ENCODE measurements around the gene TCF7L2. TPM values are rescaled to one million over a fixed set of nuclear protein-coding genes. Genes with fewer than 3 reads are reported as not detected.

The TCF7L2 gene
- total and polyA plus RNA-seq, 4 donors = 14.0 to 57.8 (median 34.8) TPM

DNA sequence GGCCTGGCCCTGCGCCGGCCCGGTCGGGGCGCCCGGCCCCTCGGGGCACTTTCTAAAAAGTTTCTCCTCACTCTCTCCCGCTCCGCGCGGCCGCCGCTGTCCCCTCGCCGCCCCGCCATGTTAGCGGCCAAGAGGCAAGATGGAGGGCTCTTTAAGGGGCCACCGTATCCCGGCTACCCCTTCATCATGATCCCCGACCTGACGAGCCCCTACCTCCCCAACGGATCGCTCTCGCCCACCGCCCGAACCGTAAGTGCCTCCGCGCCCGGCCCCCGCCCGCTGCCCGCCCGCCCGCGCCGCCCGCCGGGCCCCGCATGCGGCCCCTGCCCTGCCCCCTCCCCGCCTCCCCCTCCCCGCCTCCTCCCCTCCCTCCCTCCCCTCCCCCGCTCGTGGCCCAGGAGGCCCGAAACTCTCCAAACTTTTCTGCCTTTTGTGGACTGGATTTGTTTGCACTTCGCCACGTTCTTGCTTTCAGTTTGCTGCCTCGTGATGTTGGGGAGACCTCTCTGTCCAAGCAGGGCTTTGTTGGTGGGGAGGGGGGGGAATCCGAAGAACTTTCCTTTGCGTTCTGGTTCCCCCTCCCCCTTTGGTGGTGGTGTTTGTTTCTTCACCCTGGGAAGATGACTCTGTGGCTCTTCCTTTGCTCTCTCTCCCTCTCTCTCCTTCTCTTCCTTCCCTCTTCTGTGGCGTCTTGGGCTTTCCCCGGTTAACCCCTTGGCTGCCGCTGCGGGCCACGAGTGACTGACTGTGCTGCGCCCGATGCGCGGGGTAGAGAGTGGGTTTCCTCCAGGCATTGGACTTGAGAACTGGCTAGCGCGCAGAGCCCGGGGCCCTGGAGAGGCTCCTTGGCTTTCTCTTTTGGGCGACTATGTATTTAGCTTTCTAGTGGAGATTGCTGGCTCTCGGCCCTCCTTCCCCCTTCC lies 1.6 kb downstream of the TCF7L2 start:
- peak; percentile 28 for ATAC-seq (ENCODE audit: low FRiP score)
- no peaks in the 10 kb centered on the region for H3K27me3 ChIP-seq (ENCODE audit: control insufficient read depth in 1 of 2, insufficient read depth in 2 of 2, low read length in 1 of 2)
- H3K36me3 ChIP-seq (ENCODE audit: control insufficient read depth in 1 of 2, insufficient read depth in 2 of 2, low read length in 1 of 2) = no peaks in the 10 kb centered on the region
- intact Hi-C loops (cut with DNase I) = loop anchor here (5.0 to 10.0 kb wide), 4 partner anchors 53 to 103 kb away; no protein-coding TSS in a partner anchor
- peak overlapping the region; percentile 75 to 98 for H3K4me3 ChIP-seq (ENCODE audit: low read length in 2 of 2)
- DNase-seq = peak; percentile 84 to 89
- WGBS, 2 donors = 0 to 1% methylated on average over 55 to 65 of the region's 65 CpGs
- no peaks in the 10 kb centered on the region for H3K9me3 ChIP-seq (ENCODE audit: control insufficient read depth, low read length)
- peaks cover 2 to 8% of the 10 kb centered on the region in 2 donors for H3K4me1 ChIP-seq (ENCODE audit: control insufficient read depth in 1 of 2, insufficient read depth in 2 of 2, low read length in 2 of 2)
- H3K27ac ChIP-seq (ENCODE audit: low read depth in 1 of 2, low read length in 2 of 2) = peak overlapping the region; percentile 96 to 100

DNA sequence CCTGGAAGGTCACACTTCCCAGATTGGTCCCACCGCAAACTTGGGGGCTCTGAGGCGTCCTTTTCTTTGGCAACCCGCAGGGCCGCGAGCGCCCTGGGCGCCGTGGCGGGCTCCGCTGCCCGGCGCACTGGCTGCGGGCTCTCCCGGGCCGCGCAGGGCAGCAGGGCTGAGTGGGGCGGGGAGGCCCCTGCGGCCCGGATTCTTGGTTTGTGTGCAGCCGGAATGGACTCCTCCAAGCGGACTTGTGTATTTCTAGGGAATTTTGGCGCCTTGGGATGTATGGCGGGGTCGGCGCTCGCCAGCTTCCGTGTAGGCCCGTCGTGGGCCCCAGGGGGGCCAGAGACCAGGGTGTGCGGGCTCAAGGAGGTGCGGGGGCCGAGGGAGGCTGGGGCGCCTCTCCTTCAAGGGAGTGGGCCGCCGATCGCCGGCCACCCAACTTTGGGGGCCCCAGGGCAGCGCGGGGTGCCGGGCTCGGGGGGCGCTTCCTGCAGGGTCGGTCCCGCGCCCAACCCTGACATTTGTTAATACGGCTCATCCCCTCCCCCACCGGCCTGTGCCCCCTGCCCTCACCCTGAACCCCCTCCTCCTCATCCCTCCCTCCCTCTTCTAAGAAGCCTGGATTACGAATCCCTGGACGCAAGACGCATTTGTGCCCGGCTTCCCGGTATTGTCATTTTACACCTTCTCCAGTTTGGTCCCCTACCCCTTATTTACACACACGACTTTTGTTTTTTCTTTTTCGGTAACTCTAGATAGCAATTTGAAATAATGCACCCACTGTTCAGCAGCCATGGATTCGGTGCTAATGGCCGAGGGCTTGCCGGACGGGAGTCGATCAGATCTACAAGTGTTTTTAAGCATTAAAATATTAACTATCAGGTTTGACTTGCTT lies 2.5 kb downstream of the TCF7L2 start:
- peak overlapping the region; percentile 75 to 98 for H3K4me3 ChIP-seq (ENCODE audit: low read length in 2 of 2)
- ATAC-seq (ENCODE audit: low FRiP score) = peak; percentile 63
- intact Hi-C loops (cut with DNase I) = loop anchor here (5.0 to 10.0 kb wide), 4 partner anchors 52 to 102 kb away; no protein-coding TSS in a partner anchor
- H3K9me3 ChIP-seq (ENCODE audit: control insufficient read depth, low read length) = no peaks in the 10 kb centered on the region
- H3K4me1 ChIP-seq (ENCODE audit: control insufficient read depth in 1 of 2, insufficient read depth in 2 of 2, low read length in 2 of 2) = peaks cover 2 to 11% of the 10 kb centered on the region in 2 donors
- WGBS, 2 donors = 1 to 3% methylated on average over 52 to 59 of the region's 59 CpGs
- H3K36me3 ChIP-seq (ENCODE audit: control insufficient read depth in 1 of 2, insufficient read depth in 2 of 2, low read length in 1 of 2) = no peaks in the 10 kb centered on the region
- H3K27me3 ChIP-seq (ENCODE audit: control insufficient read depth in 1 of 2, insufficient read depth in 2 of 2, low read length in 1 of 2) = no peaks in the 10 kb centered on the region
- peak in 1 of 2 donors; percentile 47 for DNase-seq
- peak overlapping the region; percentile 39 to 94 for H3K27ac ChIP-seq (ENCODE audit: low read depth in 1 of 2, low read length in 2 of 2)

DNA sequence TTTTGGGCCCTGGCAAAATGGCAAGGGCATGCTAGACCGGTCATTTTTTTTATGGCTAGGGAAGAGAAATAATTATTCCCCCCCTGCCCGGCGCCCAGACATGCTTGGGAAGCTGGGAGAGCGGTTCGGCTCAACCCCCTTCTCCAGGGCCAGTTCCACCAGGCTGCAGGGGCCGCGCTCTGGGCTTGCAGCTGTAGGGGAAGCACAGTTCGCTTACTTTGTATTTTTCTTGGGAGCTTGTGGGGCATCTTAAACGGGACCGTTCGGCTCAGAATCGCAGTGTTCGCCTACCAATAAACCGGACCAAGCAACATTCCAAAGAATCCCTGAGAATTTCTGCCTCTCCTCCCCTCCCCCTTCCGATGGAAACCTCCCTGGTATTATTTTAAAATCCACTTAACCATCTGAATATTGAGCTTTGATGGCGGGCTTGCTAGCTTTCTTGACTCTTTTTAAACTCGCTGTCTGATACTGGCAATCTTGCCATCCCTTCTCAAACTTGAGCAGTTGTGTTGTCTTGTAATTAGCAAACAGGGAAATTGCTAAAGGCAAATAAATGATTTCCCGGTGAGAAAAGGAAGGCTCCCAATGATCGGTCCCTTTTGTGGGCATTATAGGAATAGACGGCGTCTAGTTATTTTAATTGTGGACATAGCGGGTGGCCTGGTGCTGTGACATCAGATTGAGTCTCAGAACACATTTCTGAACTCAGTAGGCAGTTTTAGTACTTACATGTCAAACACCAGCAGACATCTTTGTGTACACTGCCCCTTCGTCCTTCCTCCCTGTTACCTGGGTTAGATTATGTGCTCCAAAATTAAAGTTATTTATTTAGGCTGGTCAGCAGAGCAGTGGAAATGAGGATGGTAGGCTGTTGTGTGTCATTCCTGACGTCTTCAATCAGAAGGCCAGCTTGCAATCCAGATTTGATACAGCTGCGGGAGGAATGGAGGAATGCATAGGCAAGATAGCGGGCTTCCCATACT lies 3.4 kb downstream of the TCF7L2 start:
- no peak overlapping the region for H3K27ac ChIP-seq (ENCODE audit: low read depth in 1 of 2, low read length in 2 of 2)
- intact Hi-C loops (cut with DNase I) = loop anchor here (5.0 to 10.0 kb wide), 4 partner anchors 51 to 101 kb away; no protein-coding TSS in a partner anchor

DNA sequence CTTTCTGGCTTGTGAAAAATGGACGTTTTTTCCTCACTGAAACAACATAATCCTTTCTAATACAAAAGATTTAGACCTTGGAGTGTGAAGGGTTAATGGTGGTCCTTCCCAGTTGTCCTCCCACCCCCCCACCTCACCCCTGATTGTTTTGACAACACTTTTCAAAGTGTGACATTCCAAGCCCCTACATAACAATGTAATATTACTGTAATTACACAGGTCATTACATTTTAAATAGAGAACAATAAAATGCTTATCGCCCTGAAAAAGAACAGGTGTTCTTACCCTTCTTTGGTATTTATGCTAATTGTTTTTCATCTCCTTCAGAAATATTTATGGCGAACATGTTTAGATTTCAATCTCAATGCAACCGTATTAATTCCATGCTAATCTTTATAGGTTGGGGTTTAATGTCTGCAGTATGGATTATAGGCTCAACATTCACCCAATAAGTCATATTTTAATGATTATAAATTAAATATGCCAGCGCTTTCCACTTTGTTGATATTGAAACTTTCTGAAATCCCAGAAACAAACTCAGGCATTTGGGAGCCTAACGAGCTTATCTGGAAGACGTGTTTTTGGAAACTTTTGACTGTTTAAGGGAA lies 5.0 kb downstream of the TCF7L2 start:
- H3K36me3 ChIP-seq (ENCODE audit: control insufficient read depth in 1 of 2, insufficient read depth in 2 of 2, low read length in 1 of 2) = no peaks in the 10 kb centered on the region
- H3K27me3 ChIP-seq (ENCODE audit: control insufficient read depth in 1 of 2, insufficient read depth in 2 of 2, low read length in 1 of 2) = no peaks in the 10 kb centered on the region
- no peaks in the 10 kb centered on the region for H3K9me3 ChIP-seq (ENCODE audit: control insufficient read depth, low read length)
- intact Hi-C loops (cut with DNase I) = loop anchor here (5.0 to 10.0 kb wide), 5 partner anchors 50 to 172 kb away; no protein-coding TSS in a partner anchor
- ATAC-seq (ENCODE audit: low FRiP score) (no peak), DNase-seq (no peak)
- 29 to 30% methylated on average over 7 of the region's 7 CpGs for WGBS, 2 donors
- peak overlapping the region; percentile 32 to 71 for H3K4me3 ChIP-seq (ENCODE audit: low read length in 2 of 2)
- peaks cover 2 to 11% of the 10 kb centered on the region in 2 donors for H3K4me1 ChIP-seq (ENCODE audit: control insufficient read depth in 1 of 2, insufficient read depth in 2 of 2, low read length in 2 of 2)
- no peak overlapping the region for H3K27ac ChIP-seq (ENCODE audit: low read depth in 1 of 2, low read length in 2 of 2)

More for the DNA sequence above, 3.4 kb downstream of the TCF7L2 start:
- ATAC-seq (ENCODE audit: low FRiP score) = no peak
- Histone ChIP-seq H3K36me3 (ENCODE audit: control insufficient read depth in 1 of 2, insufficient read depth in 2 of 2, low read length in 1 of 2) (no peaks in the 10 kb centered on the region), H3K27me3 (ENCODE audit: control insufficient read depth in 1 of 2, insufficient read depth in 2 of 2, low read length in 1 of 2) (no peaks in the 10 kb centered on the region), H3K9me3 (ENCODE audit: control insufficient read depth, low read length) (no peaks in the 10 kb centered on the region), H3K4me1 (ENCODE audit: control insufficient read depth in 1 of 2, insufficient read depth in 2 of 2, low read length in 2 of 2) (peaks cover 2 to 11% of the 10 kb centered on the region in 2 donors), H3K4me3 (ENCODE audit: low read length in 2 of 2) (peak overlapping the region; percentile 75 to 98)
- 38 to 39% methylated on average over 26 of the region's 26 CpGs for WGBS, 2 donors
- peak; percentile 64 to 79 for DNase-seq

DNA sequence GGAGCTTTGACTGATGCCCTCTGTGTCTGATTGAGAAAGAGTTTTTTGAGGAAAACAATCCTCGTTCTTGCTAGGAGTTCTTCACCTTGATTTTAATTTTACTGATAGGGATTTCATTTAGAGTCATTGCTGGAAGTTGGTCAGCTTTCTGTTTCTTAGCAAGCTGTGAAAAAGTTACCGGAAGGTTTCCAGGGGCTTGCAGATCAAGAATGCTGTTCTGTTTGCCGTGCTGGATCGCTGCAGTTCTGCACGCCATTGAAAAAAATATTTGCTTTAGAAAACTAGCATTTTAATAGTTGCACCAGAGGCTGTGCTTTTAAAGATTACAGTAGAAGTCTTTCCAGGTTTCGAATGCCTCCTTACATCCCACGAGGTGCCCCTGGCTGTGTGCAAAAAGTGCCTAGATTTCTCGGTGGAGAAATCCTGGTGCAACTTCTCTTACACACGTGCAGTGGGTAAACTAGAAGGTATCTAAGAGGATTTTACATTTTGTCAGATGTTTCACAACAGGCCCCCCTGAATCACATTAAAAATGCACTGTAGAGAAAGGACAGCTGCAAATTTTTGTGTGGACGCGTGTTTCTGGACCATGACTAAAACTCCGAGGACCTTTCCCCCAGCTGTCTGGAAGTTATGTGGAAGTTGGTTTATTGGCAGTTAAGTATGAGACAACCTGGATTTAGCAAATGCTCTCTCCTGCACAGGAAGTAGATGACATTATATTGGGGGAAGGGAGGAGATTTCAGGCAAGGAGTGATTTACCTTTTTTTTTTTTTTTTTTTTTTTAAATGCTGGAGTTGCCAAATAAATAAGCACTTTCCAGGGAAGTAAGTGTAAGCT lies 5.8 kb downstream of the TCF7L2 start:
- intact Hi-C loops (cut with DNase I) = loop anchor here (5.0 to 10.0 kb wide), 3 partner anchors 49 to 171 kb away; no protein-coding TSS in a partner anchor
- H3K4me1 ChIP-seq (ENCODE audit: control insufficient read depth in 1 of 2, insufficient read depth in 2 of 2, low read length in 2 of 2) = peaks cover 2 to 11% of the 10 kb centered on the region in 2 donors
- H3K27me3 ChIP-seq (ENCODE audit: control insufficient read depth in 1 of 2, insufficient read depth in 2 of 2, low read length in 1 of 2) = no peaks in the 10 kb centered on the region
- H3K4me3 ChIP-seq (ENCODE audit: low read length in 2 of 2) = peak overlapping the region; percentile 32 to 71
- no peak overlapping the region for H3K27ac ChIP-seq (ENCODE audit: low read depth in 1 of 2, low read length in 2 of 2)
- WGBS, 2 donors = 1 to 3% methylated on average over 12 of the region's 12 CpGs
- DNase-seq (no peak), ATAC-seq (ENCODE audit: low FRiP score) (no peak)
- no peaks in the 10 kb centered on the region for H3K9me3 ChIP-seq (ENCODE audit: control insufficient read depth, low read length)
- no peaks in the 10 kb centered on the region for H3K36me3 ChIP-seq (ENCODE audit: control insufficient read depth in 1 of 2, insufficient read depth in 2 of 2, low read length in 1 of 2)

DNA sequence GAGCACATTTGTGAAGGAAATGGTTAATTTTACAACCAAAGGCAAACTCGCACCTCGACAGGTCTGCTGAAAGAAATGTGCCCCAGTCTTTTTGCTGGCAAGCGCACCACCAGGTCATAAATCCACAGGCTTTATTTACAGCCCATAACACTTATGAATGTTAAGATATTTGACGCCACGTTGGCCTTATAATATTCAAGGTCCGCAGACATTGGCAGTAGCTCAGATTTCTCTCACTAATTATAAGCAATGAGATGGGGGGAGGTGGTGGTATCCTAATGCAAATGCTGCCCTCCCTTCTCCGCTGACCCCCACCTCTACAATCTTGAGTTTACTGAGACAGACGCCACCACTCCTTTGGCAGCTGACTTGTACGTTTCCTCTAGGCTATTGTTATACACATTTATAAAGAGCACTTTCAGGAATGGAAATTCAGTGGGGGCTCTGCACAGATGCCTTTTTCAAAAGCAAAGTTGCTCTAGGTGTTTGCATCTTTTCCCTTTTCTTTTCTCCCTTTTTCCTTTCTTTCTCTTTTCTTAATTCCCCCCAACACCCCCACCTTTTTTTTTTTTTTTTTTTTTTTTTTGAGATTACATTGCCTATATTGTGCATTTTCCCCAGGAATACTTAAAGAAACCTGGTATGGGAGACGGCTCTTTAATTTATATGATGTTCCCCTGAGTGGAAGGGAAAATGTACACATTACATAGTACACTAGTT lies 6.7 kb downstream of the TCF7L2 start:
- Histone ChIP-seq H3K27ac (ENCODE audit: low read depth in 1 of 2, low read length in 2 of 2) (no peak overlapping the region), H3K4me3 (ENCODE audit: low read length in 2 of 2) (no peak overlapping the region), H3K4me1 (ENCODE audit: control insufficient read depth in 1 of 2, insufficient read depth in 2 of 2, low read length in 2 of 2) (peaks cover 2 to 11% of the 10 kb centered on the region in 2 donors), H3K36me3 (ENCODE audit: control insufficient read depth in 1 of 2, insufficient read depth in 2 of 2, low read length in 1 of 2) (no peaks in the 10 kb centered on the region), H3K27me3 (ENCODE audit: control insufficient read depth in 1 of 2, insufficient read depth in 2 of 2, low read length in 1 of 2) (no peaks in the 10 kb centered on the region), H3K9me3 (ENCODE audit: control insufficient read depth, low read length) (no peaks in the 10 kb centered on the region)
- intact Hi-C loops (cut with DNase I) = loop anchor here (5.0 to 10.0 kb wide), 3 partner anchors 48 to 171 kb away; no protein-coding TSS in a partner anchor
- DNase-seq = no peak
- WGBS, 2 donors = 68% methylated on average over 10 of the region's 10 CpGs
- no peak for ATAC-seq (ENCODE audit: low FRiP score)
